ENCODE data around the gene FAM118B.

- TF ChIP-seq POLR2A (IDR thresholded peaks at IDR 0.05) = no peak
- no peak for TF ChIP-seq CTCF (IDR thresholded peaks at IDR 0.05)
These were observed 43.2 kb downstream of the FAM118B start for GRCh38 chr11:126254819-126255218.
